Measurements from ENCODE around the gene TRAF7.
"Not testable (repeated sequence)": the region's sequence is repeated elsewhere in the genome, so short reads cannot be mapped to it uniquely, and the experiment has no call there.

The TRAF7 gene

GRCh38 chr16:2184346-2184745 is 28.8 kb downstream of the TRAF7 start:
- no peak for DNase-seq

GRCh38 chr16:2184962-2185361 is 29.4 kb downstream of the TRAF7 start:
- DNase-seq, result no peak

- no peak for DNase-seq
Observed at GRCh38 chr16:2186064-2186463, 30.5 kb downstream of the TRAF7 start.

GRCh38 chr16:2186505-2186904 is 30.9 kb downstream of the TRAF7 start:
- no peak for DNase-seq

GRCh38 chr16:2187212-2187611 is 31.6 kb downstream of the TRAF7 start:
- DNase-seq, result no peak

- DNase-seq, result no peak
Observed at GRCh38 chr16:2188395-2188794, 32.8 kb downstream of the TRAF7 start.

- DNase-seq, result no peak
Observed at GRCh38 chr16:2189252-2189893, 33.8 kb downstream of the TRAF7 start.

- DNase-seq, result no peak
Observed at GRCh38 chr16:2190002-2190658, 34.5 kb downstream of the TRAF7 start.

GRCh38 chr16:2190659-2191445 is 35.3 kb downstream of the TRAF7 start:
- no peak for DNase-seq

- DNase-seq, result no peak
Observed at GRCh38 chr16:2191446-2191706, 35.8 kb downstream of the TRAF7 start.

GRCh38 chr16:2194166-2194834 is 38.7 kb downstream of the TRAF7 start:
- no peak for DNase-seq

- DNase-seq, result peak; percentile 63 to 70
Observed at GRCh38 chr16:2194852-2195321, 39.3 kb downstream of the TRAF7 start.

GRCh38 chr16:2195322-2196161 is 40.0 kb downstream of the TRAF7 start:
- DNase-seq, result no peak

GRCh38 chr16:2196162-2196980 is 40.8 kb downstream of the TRAF7 start, which contains the start of gene CASKIN1:
CASKIN1 (minus strand) TSS chr16:2196605; CDS start chr16:2196432, 173 bp downstream.
- DNase-seq, result peak in 1 of 2 donors; percentile 19

- DNase-seq, result no peak
Observed at GRCh38 chr16:2196981-2197511, 41.5 kb downstream of the TRAF7 start.

GRCh38 chr16:2197765-2198164 is 42.2 kb downstream of the TRAF7 start:
- no peak for DNase-seq

GRCh38 chr16:2198283-2198682 is 42.7 kb downstream of the TRAF7 start:
- DNase-seq, result no peak

GRCh38 chr16:2199095-2199494 is 43.5 kb downstream of the TRAF7 start:
- DNase-seq, result no peak

GRCh38 chr16:2199621-2200139 is 44.1 kb downstream of the TRAF7 start:
- no peak for DNase-seq

- no peak for DNase-seq
Observed at GRCh38 chr16:2200313-2200712, 44.7 kb downstream of the TRAF7 start.

GRCh38 chr16:2203119-2203688 is 47.6 kb downstream of the TRAF7 start:
- DNase-seq, result not testable (repeated sequence)
